Measurements from ENCODE around the gene OR4D2.

The OR4D2 gene

DNA sequence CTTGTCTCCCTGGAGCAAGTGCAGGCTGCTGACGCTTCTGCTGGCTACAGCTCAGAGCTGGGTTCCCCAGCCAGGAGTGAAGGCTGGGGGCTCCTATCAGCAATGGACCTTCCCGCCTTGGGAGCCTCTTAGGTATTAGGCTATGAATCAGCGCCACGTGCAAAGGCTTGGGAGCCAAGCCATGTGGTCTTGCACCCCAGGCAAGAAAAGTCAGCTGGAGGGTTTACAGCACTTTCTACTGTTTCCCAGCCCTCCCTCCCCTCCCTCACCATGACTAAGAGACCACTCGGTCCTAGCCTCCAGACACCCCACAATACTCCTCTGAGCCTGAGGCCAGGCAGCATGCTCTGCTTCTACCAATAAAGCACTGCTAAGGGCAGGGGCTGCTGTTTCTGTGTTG, 38.0 kb downstream of the OR4D2 start:
- DNase-seq = no peak
- Mint-ChIP-seq H3K9me3 (no peaks in the 10 kb centered on the region), H3K4me3 (no peak overlapping the region), H3K27me3 (ENCODE audit: low read depth, poor library complexity) (peaks cover 6% of the 10 kb centered on the region), H3K36me3 (ENCODE audit: low read depth) (peaks cover 27% of the 10 kb centered on the region), H3K27ac (no peak overlapping the region), H3K4me1 (no peaks in the 10 kb centered on the region)
- TF ChIP-seq, protein P1, sequence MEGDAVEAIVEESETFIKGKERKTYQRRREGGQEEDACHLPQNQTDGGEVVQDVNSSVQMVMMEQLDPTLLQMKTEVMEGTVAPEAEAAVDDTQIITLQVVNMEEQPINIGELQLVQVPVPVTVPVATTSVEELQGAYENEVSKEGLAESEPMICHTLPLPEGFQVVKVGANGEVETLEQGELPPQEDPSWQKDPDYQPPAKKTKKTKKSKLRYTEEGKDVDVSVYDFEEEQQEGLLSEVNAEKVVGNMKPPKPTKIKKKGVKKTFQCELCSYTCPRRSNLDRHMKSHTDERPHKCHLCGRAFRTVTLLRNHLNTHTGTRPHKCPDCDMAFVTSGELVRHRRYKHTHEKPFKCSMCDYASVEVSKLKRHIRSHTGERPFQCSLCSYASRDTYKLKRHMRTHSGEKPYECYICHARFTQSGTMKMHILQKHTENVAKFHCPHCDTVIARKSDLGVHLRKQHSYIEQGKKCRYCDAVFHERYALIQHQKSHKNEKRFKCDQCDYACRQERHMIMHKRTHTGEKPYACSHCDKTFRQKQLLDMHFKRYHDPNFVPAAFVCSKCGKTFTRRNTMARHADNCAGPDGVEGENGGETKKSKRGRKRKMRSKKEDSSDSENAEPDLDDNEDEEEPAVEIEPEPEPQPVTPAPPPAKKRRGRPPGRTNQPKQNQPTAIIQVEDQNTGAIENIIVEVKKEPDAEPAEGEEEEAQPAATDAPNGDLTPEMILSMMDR (IDR thresholded peaks at IDR 0.05) = no peak

DNA sequence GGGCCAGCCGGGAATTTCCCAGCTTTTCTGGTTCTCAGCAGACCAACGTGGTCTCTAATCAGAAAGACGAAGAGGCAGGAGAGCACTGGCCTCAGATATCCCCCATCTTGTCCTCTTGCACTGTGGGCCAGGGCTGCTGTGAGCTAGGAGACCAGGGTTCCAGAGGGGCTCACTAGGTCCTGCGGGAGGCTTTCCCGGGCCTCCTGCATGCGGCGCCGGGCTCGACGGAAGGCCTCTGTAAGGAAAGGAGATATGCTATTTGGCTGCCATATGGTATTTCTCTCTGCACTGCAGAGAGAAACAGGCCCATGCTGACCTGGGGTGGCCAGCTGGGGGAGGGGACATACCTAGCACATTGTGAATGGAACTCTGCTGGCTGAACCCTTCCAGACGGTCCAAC, 39.2 kb downstream of the OR4D2 start:
- Mint-ChIP-seq H3K9me3 (no peaks in the 10 kb centered on the region), H3K27ac (no peak overlapping the region), H3K36me3 (ENCODE audit: low read depth) (peaks cover 38% of the 10 kb centered on the region), H3K4me3 (no peak overlapping the region), H3K27me3 (ENCODE audit: low read depth, poor library complexity) (no peaks in the 10 kb centered on the region), H3K4me1 (no peaks in the 10 kb centered on the region)
- TF ChIP-seq, protein P1 (IDR thresholded peaks at IDR 0.05) = no peak
- no peak for DNase-seq

DNA sequence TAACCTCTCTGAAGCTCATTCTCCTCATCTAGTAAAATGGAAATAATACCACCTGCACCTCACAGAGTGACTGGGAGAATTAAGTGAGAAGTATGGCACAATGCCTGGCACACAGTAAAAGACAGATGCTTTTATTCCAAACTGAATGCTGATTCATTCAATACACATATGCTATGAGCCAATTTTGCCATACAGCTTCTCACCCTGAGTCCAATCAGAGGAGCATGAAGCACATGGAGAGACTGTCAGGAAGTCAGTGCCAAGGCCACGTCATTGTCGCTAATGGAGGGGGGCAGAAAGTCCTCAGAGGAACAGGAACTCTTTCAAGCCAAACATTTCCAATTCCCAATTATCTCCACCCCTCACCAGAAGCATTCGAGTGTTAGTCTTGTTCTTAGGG, 40.7 kb downstream of the OR4D2 start:
- no peak for DNase-seq
- Mint-ChIP-seq H3K27ac (no peak overlapping the region), H3K4me3 (no peak overlapping the region), H3K9me3 (no peaks in the 10 kb centered on the region), H3K36me3 (ENCODE audit: low read depth) (peaks cover 48% of the 10 kb centered on the region), H3K27me3 (ENCODE audit: low read depth, poor library complexity) (no peaks in the 10 kb centered on the region), H3K4me1 (no peaks in the 10 kb centered on the region)
- TF ChIP-seq, protein P1 (IDR thresholded peaks at IDR 0.05) = no peak

DNA sequence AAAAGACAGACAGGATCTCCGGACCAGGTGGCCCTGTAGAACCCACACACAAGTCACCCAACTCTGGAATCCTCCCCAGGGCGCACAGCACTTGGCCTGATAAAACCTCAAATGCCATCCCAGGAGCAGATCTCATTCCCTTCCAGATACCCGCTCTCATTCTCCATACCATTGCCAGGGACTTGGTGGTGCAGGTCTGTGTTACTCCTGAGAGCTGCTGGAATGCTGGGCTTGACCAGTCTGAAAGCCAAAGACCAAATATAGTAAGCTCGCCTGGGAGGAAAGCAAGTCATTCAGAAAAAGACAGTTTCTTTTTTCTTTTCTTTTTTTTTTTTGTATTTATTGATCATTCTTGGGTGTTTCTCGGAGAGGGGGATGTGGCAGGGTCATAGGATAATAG, 41.6 kb downstream of the OR4D2 start:
- TF ChIP-seq, protein P1 (IDR thresholded peaks at IDR 0.05) = no peak
- H3K27me3 Mint-ChIP-seq (ENCODE audit: low read depth, poor library complexity) = no peaks in the 10 kb centered on the region
- no peak overlapping the region for H3K27ac Mint-ChIP-seq

DNA sequence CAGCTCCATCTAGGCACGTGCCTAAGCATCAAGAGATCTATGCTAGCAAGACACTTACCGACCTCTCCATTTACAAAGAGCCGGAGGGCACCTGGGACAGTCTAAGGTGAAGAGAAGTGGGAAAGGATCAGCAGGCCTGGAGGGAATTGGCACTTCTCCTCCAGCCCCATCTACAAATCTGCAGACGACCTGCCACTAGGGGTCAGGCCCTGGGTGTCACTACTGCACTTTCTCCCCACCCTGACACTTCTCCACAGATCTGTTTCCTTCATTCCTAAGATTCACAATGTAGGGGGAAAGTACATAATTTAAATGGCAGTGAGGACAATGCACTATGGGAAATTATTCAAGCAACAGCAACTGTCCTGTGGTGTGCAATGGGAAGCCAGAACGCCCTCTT, 44.1 kb downstream of the OR4D2 start:
- H3K27ac Mint-ChIP-seq = no peak overlapping the region

More for the DNA sequence above, 41.6 kb downstream of the OR4D2 start:
- Mint-ChIP-seq H3K4me3 (no peak overlapping the region), H3K4me1 (no peaks in the 10 kb centered on the region), H3K36me3 (ENCODE audit: low read depth) (peaks cover 53% of the 10 kb centered on the region), H3K9me3 (no peaks in the 10 kb centered on the region)
- no peak for DNase-seq

DNA sequence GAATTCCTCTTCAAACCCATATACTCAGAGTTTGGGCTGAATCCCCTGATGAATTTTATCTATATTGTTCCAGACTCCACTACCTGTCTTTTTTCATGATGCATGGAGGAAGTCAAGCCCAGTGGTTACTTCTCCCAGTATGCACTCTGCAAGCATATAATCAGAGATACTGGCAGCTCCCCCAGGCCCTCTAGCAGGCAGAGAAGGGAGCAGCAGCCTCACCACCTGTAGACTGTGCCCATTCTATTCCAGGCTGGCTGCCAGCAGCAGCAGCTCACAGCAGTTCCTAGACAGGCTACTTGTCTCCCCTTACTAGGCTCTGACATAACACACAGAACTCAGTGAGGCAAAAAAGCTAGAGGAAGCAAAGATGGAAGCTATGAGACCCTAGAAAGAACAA, 48.9 kb downstream of the OR4D2 start:
- Mint-ChIP-seq H3K27me3 (ENCODE audit: low read depth, poor library complexity) (no peaks in the 10 kb centered on the region), H3K27ac (no peak overlapping the region), H3K4me3 (no peak overlapping the region), H3K36me3 (ENCODE audit: low read depth) (peaks cover 33% of the 10 kb centered on the region), H3K9me3 (no peaks in the 10 kb centered on the region), H3K4me1 (peaks cover 14% of the 10 kb centered on the region)
- TF ChIP-seq, protein P1 (IDR thresholded peaks at IDR 0.05) = no peak
- no peak for DNase-seq

More for the DNA sequence above, 44.1 kb downstream of the OR4D2 start:
- Mint-ChIP-seq H3K9me3 (no peaks in the 10 kb centered on the region), H3K27me3 (ENCODE audit: low read depth, poor library complexity) (no peaks in the 10 kb centered on the region), H3K4me1 (no peaks in the 10 kb centered on the region), H3K36me3 (ENCODE audit: low read depth) (peaks cover 63% of the 10 kb centered on the region), H3K4me3 (no peak overlapping the region)
- no peak for DNase-seq
- TF ChIP-seq, protein P1 (IDR thresholded peaks at IDR 0.05) = no peak
